Endothelial cell of umbilical vein (primary cell): ENCODE data around the gene EPAS1.

Experiments used
- EZH2 ChIP-seq: IDR thresholded peaks from 2 replicates; pipeline ENCODE4 v1.6.1; 2012; ENCODE audit warnings: borderline replicate concordance, low read depth, mild to moderate bottlenecking, moderate library complexity, low read length, inconsistent platforms; ENCODE audit not compliant: severe bottlenecking
- MAX ChIP-seq: IDR thresholded peaks from 2 replicates; pipeline ENCODE4 v1.6.1; 2011; ENCODE audit not compliant: insufficient read depth, insufficient read length
- TF ChIP-seq, protein P1 (sequence below), 2 donors: IDR thresholded peaks; 1 replicate in 1 of 2; 2 replicates in 1 of 2; pipeline ENCODE4 v1.5.1; 2011; ENCODE audit warnings: low read length in 2 of 2, mild to moderate bottlenecking in 2 of 2, moderate library complexity in 2 of 2, control low read depth in 1 of 2, inconsistent platforms in 1 of 2, low read depth in 1 of 2; ENCODE audit not compliant: insufficient read depth in 1 of 2; ENCODE audit errors: extremely low read depth in 1 of 2

GRCh38 chr2:46305767-46306166, 8.6 kb downstream of the EPAS1 start:
- TF ChIP-seq EZH2 (no peak), MAX (no peak)
- TF ChIP-seq, protein P1, sequence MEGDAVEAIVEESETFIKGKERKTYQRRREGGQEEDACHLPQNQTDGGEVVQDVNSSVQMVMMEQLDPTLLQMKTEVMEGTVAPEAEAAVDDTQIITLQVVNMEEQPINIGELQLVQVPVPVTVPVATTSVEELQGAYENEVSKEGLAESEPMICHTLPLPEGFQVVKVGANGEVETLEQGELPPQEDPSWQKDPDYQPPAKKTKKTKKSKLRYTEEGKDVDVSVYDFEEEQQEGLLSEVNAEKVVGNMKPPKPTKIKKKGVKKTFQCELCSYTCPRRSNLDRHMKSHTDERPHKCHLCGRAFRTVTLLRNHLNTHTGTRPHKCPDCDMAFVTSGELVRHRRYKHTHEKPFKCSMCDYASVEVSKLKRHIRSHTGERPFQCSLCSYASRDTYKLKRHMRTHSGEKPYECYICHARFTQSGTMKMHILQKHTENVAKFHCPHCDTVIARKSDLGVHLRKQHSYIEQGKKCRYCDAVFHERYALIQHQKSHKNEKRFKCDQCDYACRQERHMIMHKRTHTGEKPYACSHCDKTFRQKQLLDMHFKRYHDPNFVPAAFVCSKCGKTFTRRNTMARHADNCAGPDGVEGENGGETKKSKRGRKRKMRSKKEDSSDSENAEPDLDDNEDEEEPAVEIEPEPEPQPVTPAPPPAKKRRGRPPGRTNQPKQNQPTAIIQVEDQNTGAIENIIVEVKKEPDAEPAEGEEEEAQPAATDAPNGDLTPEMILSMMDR (IDR thresholded peaks at IDR 0.05; ENCODE audit: extremely low read depth in 1 of 2, insufficient read depth in 1 of 2, low read depth in 1 of 2, low read length in 2 of 2): no peak
